DMS79 (cell line): ENCODE measurements around the gene STXBP4.

ENCODE experiments used
- DNase-seq: peaks from one replicate; lab custom pipeline; 2025; lab: John Stamatoyannopoulos, UW

Gene STXBP4

DNA sequence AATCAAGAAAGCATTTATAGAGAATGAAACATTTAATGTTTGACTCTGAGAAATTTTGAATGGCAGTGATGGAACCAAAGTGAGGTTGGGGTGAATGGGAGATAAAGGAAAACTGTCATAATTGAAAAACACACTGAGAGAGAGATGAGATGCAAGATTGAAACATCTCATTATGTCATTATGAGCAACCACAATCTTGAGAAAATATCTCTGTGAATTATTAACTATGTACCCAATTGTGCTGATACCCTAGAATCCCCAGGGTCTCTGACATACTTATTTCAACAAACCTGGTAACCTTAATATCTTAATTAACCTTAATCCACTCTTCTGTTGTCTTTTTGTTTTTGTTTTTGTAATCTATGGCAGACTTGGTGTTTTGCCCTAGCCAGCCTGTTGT lies 152.7 kb downstream of the STXBP4 start:
- no peak for DNase-seq

DNA sequence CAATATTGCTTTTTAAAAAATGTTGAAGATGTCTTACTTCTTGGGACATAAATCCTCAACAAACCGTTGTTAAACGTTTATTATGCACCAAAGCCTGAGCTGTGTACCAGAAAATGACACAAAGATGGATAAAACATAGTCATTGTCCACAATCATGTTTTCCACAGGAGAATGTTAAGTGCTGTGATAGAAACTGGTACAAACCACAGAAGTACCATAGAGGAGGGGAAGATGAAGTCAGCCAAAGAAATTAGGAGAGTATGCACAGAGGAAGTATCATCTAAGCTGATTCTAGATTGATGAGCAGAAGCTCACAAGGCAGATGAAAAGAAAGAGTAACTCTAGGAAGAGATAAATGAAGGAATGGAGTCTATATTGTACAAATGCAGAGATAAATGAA lies 153.5 kb downstream of the STXBP4 start:
- no peak for DNase-seq

DNA sequence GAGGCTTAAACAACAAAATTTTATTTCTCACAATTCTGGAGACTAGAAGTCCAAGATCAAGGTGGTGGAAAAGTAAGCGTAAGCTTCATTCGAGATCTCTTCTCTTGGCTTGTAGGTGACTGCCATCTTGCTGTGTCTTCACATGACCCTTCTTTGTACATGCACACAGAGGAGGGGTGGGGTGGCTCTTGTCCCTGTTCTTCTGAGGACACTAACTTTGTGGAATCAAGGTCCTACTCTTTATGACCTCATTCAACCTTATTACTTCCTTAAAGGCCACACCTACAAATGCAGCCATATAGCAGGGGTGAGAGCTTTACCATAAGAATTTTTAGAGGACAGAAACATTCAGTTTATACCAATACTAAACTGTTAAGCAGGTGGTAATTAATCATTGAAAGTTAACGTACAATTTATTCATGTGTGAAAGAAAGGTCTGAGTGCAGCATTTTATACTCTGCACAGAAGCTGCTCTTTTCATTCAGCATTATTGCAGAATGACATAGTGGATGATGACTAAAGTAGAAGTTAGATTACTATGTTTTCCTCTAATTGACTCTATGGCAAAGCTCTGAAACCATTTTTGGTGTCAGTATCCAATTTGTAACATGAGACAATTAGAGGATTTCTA lies 156.3 kb downstream of the STXBP4 start:
- no peak for DNase-seq

DNA sequence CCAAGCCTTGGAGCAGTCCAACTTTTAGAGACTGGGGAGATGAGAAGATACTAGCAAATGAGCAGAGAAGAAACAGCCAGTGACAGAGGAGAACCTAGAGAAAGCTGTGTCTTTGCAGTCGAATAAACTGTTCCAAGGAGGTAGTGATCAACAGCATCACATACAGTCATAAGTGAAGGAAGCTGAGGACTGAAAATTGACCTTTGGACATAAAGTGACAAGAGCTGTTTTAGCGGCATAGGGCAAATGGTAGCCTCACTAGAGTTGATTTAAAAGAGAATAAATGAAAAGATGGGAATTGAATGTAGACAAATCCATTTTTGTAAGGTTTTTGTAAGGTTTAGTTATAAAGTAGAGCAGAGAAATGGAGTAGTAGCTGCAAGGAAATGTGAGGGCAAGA lies 165.0 kb downstream of the STXBP4 start:
- DNase-seq = no peak

DNA sequence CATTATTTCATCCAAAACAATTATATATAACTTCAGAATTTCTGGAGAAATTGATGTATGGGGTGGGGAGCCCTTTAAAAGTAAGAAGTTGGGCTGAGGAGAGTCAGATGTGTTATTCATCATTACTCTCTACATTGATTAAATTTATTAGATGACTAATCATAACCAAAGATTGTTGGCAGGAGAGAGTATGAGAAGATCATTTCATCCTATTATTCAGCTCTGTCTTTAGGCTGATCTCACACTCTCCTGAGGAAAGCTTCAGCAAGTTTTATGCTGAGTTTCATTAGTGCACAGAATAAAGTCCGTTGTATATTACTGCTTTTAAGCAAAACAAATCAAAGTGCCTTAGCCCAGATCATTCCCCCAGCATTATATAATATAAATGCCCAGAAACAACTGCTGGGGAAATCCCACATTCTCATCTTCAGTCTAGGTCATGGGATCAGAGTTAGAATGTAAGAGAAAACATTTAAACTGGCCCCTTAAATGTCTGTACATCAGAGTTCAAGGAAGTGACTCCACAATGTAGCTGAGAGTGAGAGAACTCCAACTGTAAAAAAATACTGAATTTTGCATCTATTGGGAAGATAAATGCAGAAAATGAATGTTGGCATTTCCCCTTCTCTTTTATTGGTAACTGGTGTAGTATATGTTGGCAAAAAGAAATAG lies 166.1 kb downstream of the STXBP4 start:
- no peak for DNase-seq

DNA sequence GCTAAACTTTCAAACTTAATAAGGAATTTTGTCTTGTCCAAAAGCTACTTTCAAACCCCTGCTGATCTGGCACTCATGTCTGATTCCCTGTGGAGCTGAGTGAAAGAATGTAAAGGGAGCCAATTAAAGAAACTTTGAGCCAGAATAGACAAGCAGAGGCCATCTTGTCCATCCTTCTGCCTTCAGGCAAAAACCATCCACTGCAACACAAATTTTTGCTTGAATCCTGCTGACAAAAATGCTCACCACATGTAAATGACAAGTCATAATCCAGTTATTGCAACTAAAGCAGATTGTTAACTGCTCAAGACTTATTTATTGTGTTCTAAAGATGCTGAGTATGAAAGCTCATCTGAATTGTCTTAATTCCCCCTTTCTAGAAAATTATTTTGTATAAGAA lies 172.2 kb downstream of the STXBP4 start:
- DNase-seq = no peak

DNA sequence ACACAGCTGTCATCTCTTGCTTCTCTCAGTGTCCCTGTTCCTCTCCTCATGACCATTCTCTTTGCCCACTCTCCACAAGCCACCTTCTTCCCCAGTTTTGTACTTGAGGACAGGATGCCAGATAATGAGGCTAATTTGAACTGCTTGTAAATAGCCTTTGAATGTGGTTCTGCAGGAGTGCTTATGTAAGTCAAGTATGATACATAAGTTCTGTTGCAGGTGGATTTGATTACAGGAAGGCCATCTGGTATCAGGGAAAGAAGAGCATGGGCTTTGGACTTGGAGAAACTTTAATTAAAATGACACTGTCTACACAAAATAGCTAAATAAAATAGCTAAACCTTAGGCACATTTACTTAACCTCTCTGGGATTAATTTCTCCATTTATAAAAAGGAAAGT lies 176.0 kb downstream of the STXBP4 start:
- no peak for DNase-seq

DNA sequence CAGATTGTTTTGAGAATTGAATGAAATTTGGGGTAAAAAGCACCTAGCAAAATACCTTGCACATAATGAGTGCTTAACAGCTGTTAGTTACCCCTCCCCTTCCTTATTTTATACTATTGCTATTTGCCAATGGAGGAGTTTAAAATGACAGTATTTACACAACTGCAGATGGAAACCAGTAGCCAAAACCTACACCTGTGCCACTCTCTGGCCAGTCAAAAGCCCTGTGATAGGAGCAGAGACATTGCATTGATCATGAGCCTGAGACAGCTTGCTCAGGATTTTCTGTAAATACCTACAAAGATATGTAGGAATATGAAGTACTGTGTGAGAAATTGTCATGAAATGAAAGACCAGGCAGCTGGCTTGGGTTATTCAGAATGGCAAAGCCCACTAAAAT lies 180.9 kb downstream of the STXBP4 start:
- no peak for DNase-seq

DNA sequence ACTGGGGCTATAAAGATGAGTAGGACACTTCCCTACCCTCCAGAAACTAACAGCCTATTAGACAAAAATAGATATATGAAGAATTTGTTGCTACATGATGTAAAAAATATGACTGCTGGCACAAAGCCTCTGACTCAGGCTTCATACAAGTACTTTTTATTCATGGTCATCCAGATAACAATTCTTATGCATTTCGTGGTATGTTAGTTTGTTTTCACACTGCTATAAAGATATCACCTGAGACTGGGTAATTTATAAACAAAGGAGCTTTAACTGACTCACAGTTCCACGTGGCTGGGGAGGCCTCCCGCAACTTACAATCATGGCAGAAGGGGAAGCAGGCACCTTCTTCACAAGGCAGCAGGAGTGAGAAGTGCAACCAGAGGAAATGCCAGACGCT lies 183.7 kb downstream of the STXBP4 start:
- no peak for DNase-seq

DNA sequence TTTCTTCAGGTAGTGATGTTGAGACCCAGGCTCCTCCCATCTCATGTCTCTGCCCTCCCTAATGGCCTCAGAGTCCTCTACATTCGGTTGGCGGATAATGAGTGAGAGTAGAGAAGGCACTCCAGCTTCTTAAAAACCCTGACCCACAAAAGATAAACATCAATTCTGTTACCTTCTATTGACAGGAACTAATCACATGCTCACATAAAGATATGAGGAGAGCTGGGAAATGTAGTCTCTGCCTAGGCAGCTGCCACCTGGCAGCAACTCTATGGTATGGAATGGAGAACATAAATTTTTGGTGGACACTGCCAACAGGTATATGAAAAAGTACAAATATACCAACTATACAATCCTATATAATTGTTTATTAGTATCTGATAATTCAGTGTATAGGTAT lies 185.5 kb downstream of the STXBP4 start:
- DNase-seq = no peak

DNA sequence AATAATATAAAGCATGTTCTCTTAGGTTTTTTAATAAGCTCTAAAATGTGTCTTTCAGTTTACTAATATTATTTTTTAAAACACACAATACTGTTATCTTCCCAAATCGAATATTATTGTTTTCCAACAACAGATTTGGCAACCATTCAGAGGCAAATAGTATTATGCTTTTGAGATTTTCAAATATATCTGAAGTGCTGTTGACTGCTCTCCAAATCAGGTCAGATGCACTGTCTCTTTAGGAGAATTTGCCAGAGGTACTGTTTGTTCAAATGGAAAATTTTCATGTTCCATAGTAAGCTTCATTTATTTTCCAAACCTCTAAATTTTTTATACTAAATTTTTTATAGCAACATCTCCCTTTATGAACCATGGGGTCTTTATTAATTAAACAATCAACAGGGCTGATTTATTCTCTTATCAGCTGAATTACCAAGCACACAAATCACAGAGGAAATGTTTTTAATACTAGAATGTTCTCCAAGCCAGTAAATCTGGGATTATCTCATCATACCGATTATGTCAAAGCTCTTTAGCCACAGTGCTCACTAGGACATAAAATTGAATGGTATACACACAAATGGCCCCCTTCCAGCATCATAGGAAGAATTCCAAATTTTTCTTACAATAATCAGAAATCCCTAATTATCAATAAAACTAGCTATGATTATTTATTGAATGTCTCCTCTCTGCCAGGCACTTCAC lies 187.4 kb downstream of the STXBP4 start:
- DNase-seq = no peak

DNA sequence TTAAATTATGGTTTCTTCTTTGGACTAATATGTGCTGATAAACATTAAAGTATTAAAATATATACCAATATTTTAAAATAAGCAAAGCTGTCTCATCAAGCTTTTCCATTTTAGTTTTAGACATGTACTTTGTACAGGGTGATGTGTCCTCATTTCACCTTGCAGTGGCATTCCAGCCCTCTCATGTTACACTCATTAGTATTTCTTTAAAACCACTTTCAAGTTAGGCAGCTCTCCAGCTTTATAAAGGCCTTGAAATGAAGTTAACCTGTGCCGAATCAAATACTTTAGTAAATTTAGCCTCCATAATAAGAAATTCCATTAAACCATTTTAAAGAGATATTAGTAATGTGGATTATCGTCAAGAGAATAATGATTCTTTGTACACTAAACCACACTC lies 188.6 kb downstream of the STXBP4 start:
- DNase-seq = peak; percentile 22

DNA sequence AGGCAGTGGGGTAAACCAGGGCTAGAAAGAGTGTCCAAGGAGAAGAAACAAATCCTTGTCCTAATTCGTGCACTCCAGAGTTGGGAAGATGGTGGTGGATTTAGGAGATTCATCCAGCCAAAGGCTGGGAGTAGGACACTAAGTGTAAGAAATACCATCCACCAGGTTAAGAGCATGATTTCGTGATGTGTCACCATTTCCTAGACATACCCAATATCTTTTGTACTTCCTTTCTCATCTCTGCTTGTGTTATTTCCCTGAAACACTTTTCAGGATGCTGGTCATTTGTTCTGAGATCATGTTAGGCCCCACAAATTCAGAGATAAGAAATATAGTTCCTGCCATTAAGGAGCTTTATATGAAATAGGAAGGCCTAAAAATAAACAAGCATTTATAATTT lies 189.9 kb downstream of the STXBP4 start:
- no peak for DNase-seq

DNA sequence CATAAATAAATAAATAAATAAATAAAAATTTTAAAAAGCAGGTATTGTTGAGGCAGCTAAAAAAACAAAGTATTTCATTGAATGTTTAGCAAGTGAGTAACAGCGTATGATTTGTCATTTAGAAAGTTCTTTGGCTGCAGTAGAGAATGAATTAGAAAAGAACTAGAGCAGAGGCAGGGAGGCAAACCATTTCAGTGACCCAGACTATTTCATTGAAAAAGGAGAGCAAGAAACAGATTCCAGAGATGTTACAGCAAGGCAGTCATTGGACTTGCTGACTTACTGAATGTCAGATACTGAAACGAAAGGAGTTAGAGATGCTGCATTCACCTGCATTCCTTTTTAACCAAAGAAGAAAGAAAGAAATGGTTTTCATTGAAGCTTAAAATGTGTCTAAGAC lies 190.7 kb downstream of the STXBP4 start:
- DNase-seq = no peak

DNA sequence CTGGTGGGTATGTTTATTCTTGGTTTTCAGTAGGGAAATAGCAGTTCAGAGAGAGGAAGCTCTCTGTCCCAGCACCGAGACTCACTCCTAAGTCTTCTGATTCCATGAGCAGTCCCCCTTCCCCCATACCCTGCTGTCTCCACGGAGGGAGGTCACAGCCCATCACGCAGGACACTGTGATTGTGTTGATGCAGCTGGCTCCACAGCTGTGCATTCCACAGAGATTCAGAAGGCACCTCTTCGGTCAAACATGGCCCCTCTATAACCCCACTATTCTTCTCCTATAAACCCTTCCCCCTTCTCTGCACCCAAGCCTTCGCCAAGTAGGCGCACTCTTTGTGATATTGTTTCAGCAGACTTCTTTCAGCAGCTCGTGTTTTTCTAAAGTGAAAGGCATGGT lies 191.9 kb downstream of the STXBP4 start:
- no peak for DNase-seq

DNA sequence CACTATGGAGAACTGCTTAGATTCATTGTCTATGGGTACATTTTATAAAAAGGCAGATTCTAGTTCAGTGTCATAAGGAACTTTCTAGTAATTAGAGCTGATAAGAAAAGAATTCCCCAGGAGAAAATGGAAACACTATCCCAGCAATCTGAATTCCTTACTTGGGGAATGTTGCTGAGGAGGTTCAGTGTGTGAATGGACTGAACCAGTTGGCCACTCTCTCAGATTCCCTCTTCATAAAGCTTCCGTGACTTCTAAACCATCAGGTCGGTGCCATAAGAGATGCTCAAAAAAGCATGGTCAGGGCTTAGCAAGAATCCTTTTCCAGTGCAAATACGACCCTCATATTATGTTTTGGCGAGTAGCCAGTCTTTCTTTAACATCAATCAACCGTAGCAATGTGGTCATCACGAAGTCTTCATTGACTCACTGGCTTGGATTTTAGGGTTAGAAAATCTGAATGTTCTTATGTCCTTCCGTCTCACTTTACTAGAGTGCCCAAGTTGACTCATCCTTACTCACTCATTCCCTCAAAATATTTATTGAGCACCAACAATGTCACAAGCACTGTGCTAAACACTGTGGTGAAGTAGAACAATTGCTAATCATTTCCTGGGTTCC lies 193.5 kb downstream of the STXBP4 start:
- peak; percentile 50 for DNase-seq

DNA sequence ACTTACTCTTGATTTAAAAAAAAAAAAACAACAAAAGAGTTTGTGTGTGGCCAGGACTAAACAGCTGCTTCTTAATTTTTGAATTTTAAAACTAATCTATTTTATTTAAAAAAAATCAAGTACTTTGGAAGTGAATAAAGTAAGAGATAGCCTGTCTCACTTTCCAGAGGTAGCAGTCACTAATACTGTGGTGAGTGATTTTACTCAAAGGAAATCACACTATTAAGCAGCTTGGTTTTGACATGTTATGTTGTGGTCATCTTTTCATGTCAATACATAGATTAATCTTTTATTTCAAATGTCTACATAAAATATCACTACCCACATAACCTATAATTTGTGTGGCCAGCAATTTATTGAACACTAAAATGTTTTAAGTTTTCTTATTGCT lies 194.0 kb downstream of the STXBP4 start:
- DNase-seq = no peak

DNA sequence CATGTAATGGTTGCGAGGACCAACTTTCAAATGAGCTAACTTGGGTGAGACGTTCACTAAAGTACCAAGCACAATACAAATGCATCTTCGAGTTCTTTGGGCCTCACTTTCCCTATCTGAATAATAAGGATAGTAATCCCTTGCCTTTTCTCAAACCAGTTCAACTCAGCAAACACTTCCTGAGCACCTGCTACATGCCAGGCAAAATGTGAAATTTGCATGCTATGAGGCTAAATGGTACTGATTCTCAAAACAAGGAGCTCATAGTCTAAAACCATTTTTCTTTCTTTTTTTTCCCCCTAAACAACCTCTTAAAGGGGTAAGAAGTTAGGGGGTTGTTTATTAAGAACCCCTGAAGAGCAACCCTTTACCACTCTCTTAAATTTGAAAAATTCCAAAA lies 194.8 kb downstream of the STXBP4 start:
- DNase-seq = no peak

DNA sequence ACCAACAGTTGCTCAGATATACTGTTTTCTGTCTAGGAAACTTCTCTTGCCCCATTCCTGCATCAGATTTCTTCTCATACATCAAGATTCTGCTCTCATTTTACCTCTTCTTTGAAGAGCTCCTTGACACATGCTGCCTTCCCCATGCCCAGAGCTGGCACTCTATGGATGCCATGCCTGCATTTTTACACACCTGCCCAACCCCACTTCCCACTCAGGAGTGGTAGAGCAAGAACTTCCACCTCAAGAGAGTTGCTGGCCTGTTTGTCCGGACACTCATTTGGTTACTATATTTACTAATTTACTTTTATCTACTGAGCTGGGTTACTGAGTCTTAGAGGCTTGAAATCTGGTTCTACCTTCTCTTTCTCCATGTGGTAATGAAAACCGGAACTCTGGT lies 197.9 kb downstream of the STXBP4 start:
- no peak for DNase-seq

DNA sequence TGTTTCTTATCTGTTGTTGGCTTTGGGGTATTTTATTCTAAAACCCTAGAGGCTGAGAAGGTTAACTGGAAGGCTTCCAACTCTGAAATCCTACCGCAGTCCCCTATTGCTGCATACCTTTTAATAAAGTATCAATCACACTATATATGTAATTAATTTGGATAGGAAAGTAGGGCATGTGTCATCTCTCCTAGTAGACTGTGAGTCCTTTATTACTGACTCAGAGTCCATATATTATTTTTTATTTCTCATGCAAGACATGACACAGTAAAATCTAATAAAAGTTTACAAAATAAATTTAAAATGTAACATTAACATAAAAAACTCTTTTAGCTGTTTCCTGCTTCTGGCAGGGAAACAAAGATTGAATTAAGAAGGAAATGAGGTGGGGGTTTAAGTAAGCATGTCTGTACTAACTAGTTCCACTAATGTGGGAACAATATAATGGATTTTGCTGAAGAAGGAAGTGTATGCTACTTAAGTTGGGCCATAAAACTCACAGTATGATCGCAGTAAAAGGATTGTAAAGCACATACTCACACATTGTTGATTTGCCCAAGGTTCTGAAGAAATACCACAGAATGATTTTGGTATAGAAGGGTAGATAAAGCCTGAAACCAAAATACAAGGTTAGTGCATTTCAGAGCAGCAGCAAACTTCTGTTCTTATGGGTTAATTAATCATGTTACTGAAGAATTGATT lies 198.6 kb downstream of the STXBP4 start:
- no peak for DNase-seq

DNA sequence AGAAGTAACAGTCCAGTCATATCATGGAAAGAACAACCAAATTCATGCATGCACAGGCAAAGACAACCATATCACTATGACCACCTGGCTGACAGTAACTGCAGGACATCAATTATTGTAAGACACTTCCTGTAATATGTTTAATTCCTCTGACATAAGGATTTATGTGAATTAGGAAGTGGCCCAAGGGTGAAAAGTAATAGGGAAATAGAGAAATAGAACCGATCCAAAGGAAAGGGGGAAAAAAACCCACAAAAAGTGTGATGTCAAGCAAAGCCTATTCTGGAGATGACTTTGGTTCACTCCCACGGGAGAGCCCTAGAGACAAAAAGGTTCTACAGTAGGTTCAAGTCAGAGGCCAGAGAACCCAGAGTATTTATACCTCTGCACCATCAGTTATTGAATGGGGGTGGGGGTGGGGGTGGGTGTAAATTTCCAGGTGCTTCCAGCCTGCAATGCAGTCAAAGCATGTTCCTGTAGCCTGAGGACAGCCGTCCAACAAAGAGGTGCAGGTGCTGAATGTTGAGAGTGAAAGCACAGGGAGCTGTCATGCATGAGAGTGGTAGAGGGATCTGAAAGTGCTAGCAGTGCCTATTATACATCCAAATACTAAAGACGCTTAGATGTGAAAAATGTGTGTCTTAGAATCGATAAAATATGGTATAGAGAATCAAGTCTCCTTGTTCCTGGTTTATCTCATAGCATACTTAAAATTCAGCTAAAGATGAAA lies 200.6 kb downstream of the STXBP4 start:
- no peak for DNase-seq
